Activated CD8-positive, alpha-beta T cell treated with anti-CD3 and anti-CD28 coated beads for 36 hours (primary cell): ENCODE results near the gene CEMIP. TPM values are rescaled to one million over a fixed set of nuclear protein-coding genes. Genes with fewer than 3 reads are reported as not detected.

Source experiments
- ATAC-seq: fragments of 200-7000 bp; cut with Tn5 transposase; one replicate; pipeline ENCODE4 v1.10.0; 2021; ENCODE audit warnings: mild to moderate bottlenecking, moderate library complexity
- CTCF ChIA-PET: fragments of 350-600 bp; sonication (Branson Sonifier 250); formaldehyde crosslinking; loops from one replicate; lab custom pipeline; 2021; ENCODE audit warnings: antibody characterized with exemption; lab: Charles Lee
- POLR2A ChIA-PET: fragments of 350-600 bp; sonication (Branson Sonifier 250); formaldehyde crosslinking; loops from one replicate; lab custom pipeline; 2021; ENCODE audit warnings: antibody characterized with exemption; lab: Charles Lee
- DNase-seq: peaks from one replicate; pipeline ENCODE4 v3.0.0-alpha.2; 2020
- H3K27ac Mint-ChIP-seq: one replicate; pipeline ENCODE4 v1.8.0; 2021; ENCODE audit warnings: mild to moderate bottlenecking, mixed read lengths
- H3K27me3 Mint-ChIP-seq: one replicate; pipeline ENCODE4 v1.8.0; 2021; ENCODE audit warnings: mixed read lengths
- H3K36me3 Mint-ChIP-seq: one replicate; pipeline ENCODE4 v1.8.0; 2021; ENCODE audit warnings: low read depth, mixed read lengths
- H3K4me1 Mint-ChIP-seq: one replicate; pipeline ENCODE4 v1.8.0; 2021; ENCODE audit warnings: low read depth, mixed read lengths
- H3K4me3 Mint-ChIP-seq: one replicate; pipeline ENCODE4 v1.8.0; 2021; ENCODE audit warnings: mild to moderate bottlenecking, moderate library complexity, mixed read lengths
- H3K9me3 Mint-ChIP-seq: one replicate; pipeline ENCODE4 v1.8.0; 2021; ENCODE audit warnings: mixed read lengths
- intact Hi-C: fragments of 100-400 bp; cut with micrococcal nuclease; formaldehyde crosslinking; loops from one replicate; pipeline ENCODE4 v1.10.0; 2022
- total RNA-seq, 2 experiments: library from RNA; stranded (reverse); gene quantifications; one replicate each; pipeline ENCODE4 v1.2.3, GENCODE V29; 2021
- TF ChIP-seq, protein P1 (sequence below): fragments of 200-600 bp; IDR thresholded peaks from one replicate; pipeline ENCODE4 v1.8.0; 2022; ENCODE audit warnings: antibody characterized with exemption, mild to moderate bottlenecking

Gene CEMIP
- total RNA-seq, 2 experiments from 2014 or later = not detected

DNA sequence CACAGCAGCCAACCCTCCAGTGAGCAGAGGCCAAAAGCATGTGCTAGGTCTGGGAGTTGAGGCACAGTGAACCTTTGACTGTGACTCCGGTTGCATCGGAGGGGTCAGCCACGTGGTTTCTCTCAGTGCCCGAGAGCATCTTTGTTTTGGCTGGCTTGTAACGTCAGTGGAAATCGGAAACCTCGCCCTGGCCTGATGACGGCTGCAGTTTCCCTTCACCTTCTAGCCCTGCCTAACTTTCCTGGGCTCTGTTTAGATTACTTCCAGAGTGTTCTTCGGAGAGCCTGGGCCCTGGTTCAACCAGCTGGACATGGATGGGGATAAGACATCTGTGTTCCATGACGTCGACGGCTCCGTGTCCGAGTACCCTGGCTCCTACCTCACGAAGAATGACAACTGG is 153.8 kb downstream of the CEMIP start:
- TF ChIP-seq, protein P1, sequence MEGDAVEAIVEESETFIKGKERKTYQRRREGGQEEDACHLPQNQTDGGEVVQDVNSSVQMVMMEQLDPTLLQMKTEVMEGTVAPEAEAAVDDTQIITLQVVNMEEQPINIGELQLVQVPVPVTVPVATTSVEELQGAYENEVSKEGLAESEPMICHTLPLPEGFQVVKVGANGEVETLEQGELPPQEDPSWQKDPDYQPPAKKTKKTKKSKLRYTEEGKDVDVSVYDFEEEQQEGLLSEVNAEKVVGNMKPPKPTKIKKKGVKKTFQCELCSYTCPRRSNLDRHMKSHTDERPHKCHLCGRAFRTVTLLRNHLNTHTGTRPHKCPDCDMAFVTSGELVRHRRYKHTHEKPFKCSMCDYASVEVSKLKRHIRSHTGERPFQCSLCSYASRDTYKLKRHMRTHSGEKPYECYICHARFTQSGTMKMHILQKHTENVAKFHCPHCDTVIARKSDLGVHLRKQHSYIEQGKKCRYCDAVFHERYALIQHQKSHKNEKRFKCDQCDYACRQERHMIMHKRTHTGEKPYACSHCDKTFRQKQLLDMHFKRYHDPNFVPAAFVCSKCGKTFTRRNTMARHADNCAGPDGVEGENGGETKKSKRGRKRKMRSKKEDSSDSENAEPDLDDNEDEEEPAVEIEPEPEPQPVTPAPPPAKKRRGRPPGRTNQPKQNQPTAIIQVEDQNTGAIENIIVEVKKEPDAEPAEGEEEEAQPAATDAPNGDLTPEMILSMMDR = no peak
- CTCF ChIA-PET = no interaction called here
- H3K36me3 Mint-ChIP-seq = no peaks in the 10 kb centered on the region
- H3K4me3 Mint-ChIP-seq = no peak overlapping the region
- H3K4me1 Mint-ChIP-seq = no peaks in the 10 kb centered on the region
- intact Hi-C loops = no loop called here
- no peaks in the 10 kb centered on the region for H3K9me3 Mint-ChIP-seq
- POLR2A ChIA-PET = no interaction called here
- DNase-seq (no peak), ATAC-seq (no peak)
- no peak overlapping the region for H3K27ac Mint-ChIP-seq
- H3K27me3 Mint-ChIP-seq = no peaks in the 10 kb centered on the region

DNA sequence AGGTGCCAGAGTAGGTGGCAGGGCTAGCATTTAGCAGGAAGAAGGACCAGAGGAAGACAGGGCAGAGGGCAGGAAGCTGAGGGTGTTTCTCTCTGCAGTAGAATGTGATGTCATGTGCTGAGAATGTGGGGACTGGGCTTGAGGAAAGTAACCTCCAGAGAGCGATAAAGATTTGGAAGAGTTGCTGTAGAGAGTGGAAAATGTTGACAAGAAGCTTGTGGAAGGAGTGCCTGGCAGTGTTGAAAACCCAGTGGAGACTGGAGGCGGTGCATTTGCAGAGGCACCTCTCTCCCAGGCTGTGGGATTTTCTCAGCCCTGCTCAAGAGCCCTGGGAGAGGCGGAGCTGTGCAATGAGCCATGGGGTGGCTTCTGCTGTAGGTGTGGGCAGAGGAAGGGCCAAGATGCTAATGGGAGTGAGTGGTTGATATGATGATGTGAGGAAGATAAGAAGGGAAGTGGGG is 155.6 kb downstream of the CEMIP start:
- no peak overlapping the region for H3K27ac Mint-ChIP-seq
- TF ChIP-seq, protein P1 = no peak
- no peaks in the 10 kb centered on the region for H3K27me3 Mint-ChIP-seq
- intact Hi-C loops = no loop called here
- no peak overlapping the region for H3K4me3 Mint-ChIP-seq
- ATAC-seq = no peak
- no peaks in the 10 kb centered on the region for H3K9me3 Mint-ChIP-seq
- ChIA-PET POLR2A (no interaction called here), CTCF (interaction anchor here (0.6 to 2.1 kb wide), 4 partner anchors 35 to 156 kb away, joined by 3 to 7 read pairs (median 3); partner anchors contain the start of gene CEMIP)
- no peaks in the 10 kb centered on the region for H3K4me1 Mint-ChIP-seq
- no peak for DNase-seq
- no peaks in the 10 kb centered on the region for H3K36me3 Mint-ChIP-seq

DNA sequence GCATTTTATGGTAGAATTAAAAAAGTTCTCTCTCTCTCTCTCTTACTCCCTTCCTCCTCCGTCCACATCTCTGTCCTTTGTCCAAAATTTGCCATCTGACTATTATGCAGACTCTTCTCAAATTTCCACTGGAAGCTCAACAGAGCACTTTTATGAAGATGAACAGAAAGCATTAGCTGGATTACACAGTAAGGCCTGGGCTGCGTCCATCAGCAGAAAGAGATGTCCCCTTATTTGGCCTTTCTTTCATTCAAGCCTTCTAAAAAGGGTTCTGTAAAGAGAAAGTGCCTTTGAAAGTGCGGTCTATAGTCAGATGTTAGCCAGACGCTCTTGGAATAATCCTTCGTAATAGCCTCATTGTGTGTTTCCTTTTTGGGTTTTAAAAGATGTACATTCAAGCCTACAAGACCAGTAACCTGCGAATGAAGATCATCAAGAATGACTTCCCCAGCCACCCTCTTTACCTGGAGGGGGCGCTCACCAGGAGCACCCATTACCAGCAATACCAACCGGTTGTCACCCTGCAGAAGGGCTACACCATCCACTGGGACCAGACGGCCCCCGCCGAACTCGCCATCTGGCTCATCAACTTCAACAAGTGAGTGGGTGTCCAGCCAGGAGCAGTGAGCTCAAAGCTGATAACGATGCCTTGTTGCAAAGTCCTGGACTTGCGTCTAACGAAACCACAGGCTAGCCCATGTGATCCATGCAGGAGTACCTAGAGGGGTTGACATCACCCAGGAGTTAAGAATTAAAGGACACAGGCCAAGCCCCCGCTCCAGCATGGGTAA is 157.3 kb downstream of the CEMIP start:
- intact Hi-C loops = no loop called here
- no peak for DNase-seq

DNA sequence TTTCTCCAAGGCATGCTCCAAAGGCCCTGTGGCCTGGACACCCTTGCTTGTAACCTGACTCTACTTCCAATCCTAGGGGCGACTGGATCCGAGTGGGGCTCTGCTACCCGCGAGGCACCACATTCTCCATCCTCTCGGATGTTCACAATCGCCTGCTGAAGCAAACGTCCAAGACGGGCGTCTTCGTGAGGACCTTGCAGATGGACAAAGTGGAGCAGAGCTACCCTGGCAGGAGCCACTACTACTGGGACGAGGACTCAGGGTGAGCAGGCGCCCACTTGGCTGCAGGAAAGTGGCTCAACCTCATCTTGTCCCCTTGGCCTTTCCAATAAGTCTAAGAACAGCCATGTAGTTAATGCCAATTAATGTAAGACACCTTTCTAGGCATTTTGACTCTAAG is 158.5 kb downstream of the CEMIP start:
- Mint-ChIP-seq H3K36me3 (peaks cover 6% of the 10 kb centered on the region), H3K27ac (no peak overlapping the region), H3K4me3 (no peak overlapping the region), H3K9me3 (no peaks in the 10 kb centered on the region), H3K27me3 (no peaks in the 10 kb centered on the region), H3K4me1 (no peaks in the 10 kb centered on the region)
- ChIA-PET CTCF (no interaction called here), POLR2A (interaction anchor here (0.7 kb wide), 1 partner anchor 26 kb away, joined by 3 read pairs; no protein-coding TSS in a partner anchor)
- intact Hi-C loops = no loop called here
- ATAC-seq = no peak
- DNase-seq = no peak
- TF ChIP-seq, protein P1 = no peak

More for the DNA sequence above, 157.3 kb downstream of the CEMIP start:
- TF ChIP-seq, protein P1 = no peak
- Mint-ChIP-seq H3K4me3 (no peak overlapping the region), H3K9me3 (no peaks in the 10 kb centered on the region), H3K27ac (no peak overlapping the region), H3K36me3 (peaks cover 4% of the 10 kb centered on the region), H3K4me1 (no peaks in the 10 kb centered on the region), H3K27me3 (no peaks in the 10 kb centered on the region)
- ChIA-PET CTCF (interaction anchor here (2.1 kb wide), 1 partner anchor 33 kb away, joined by 7 read pairs; no protein-coding TSS in a partner anchor), POLR2A (no interaction called here)
- no peak for ATAC-seq

DNA sequence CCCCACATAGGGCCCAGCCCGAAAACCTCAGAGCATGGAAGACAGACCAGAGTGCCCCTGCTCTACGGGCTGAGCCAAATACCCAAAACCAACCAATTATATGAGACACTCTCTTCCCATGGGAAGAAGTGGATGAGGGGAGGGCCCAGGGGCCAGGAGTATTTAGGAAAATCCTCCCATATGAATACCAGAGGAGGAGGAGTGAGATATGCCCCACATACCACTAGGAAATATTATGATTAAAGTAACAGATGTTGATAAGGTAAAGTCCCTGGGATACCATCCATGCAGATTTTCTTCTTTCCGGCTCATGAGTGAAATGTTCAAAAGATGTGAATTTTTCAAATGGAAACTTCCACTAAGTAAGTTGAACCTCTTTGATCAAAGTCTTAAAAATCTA is 160.0 kb downstream of the CEMIP start:
- TF ChIP-seq, protein P1 = no peak
- no peak overlapping the region for H3K4me3 Mint-ChIP-seq

More for the DNA sequence above, 160.0 kb downstream of the CEMIP start:
- H3K9me3 Mint-ChIP-seq = no peaks in the 10 kb centered on the region
- no peak overlapping the region for H3K27ac Mint-ChIP-seq
- DNase-seq = no peak
- peaks cover 7% of the 10 kb centered on the region for H3K36me3 Mint-ChIP-seq
- ATAC-seq = no peak
- intact Hi-C loops = no loop called here
- ChIA-PET POLR2A (no interaction called here), CTCF (interaction anchor here (1.2 kb wide), 1 partner anchor 31 kb away, joined by 3 read pairs; no protein-coding TSS in a partner anchor)
- H3K4me1 Mint-ChIP-seq = no peaks in the 10 kb centered on the region
- H3K27me3 Mint-ChIP-seq = no peaks in the 10 kb centered on the region
